HG02798 (cell line): ENCODE results near the gene USP24.

Experiments used
- ATAC-seq: cut with Tn5 transposase; IDR thresholded peaks from one replicate; pipeline ENCODE4 v1.9.1; 2021; ENCODE audit warnings: mild to moderate bottlenecking; ENCODE audit not compliant: unreplicated experiment, poor library complexity

Gene USP24

GRCh38 chr1:55168353-55168752 lies 46.8 kb downstream of the USP24 start:
- ATAC-seq: no peak

GRCh38 chr1:55167224-55167871 lies 47.8 kb downstream of the USP24 start:
- ATAC-seq: no peak

GRCh38 chr1:55164906-55165305 lies 50.3 kb downstream of the USP24 start:
- no peak for ATAC-seq

- no peak for ATAC-seq
These were observed 55.6 kb downstream of the USP24 start for GRCh38 chr1:55159571-55159970.

- no peak for ATAC-seq
These were observed 58.6 kb downstream of the USP24 start for GRCh38 chr1:55156608-55157007.

GRCh38 chr1:55156093-55156492 lies 59.1 kb downstream of the USP24 start:
- no peak for ATAC-seq

- no peak for ATAC-seq
These were observed 59.6 kb downstream of the USP24 start for GRCh38 chr1:55155522-55155921.

- no peak for ATAC-seq
These were observed 60.5 kb downstream of the USP24 start for GRCh38 chr1:55154616-55155015.

GRCh38 chr1:55153031-55153430 lies 62.1 kb downstream of the USP24 start:
- no peak for ATAC-seq

- no peak for ATAC-seq
These were observed 64.1 kb downstream of the USP24 start for GRCh38 chr1:55150880-55151588.

- no peak for ATAC-seq
These were observed 66.5 kb downstream of the USP24 start for GRCh38 chr1:55148676-55149075.

- ATAC-seq: no peak
These were observed 67.6 kb downstream of the USP24 start for GRCh38 chr1:55147524-55147923.

GRCh38 chr1:55146781-55147180 lies 68.4 kb downstream of the USP24 start:
- ATAC-seq: no peak

- no peak for ATAC-seq
These were observed 70.3 kb downstream of the USP24 start for GRCh38 chr1:55144886-55145285.

- no peak for ATAC-seq
These were observed 71.5 kb downstream of the USP24 start for GRCh38 chr1:55143684-55144083.

- no peak for ATAC-seq
These were observed 73.8 kb downstream of the USP24 start for GRCh38 chr1:55141295-55141893.

GRCh38 chr1:55140546-55140983 lies 74.6 kb downstream of the USP24 start:
- ATAC-seq: peak; percentile 82

- no peak for ATAC-seq
These were observed 75.0 kb downstream of the USP24 start for GRCh38 chr1:55140137-55140536.

- ATAC-seq: no peak
These were observed 76.3 kb downstream of the USP24 start for GRCh38 chr1:55138823-55139222.

GRCh38 chr1:55134152-55134808 lies 80.9 kb downstream of the USP24 start:
- no peak for ATAC-seq

- no peak for ATAC-seq
These were observed 83.4 kb downstream of the USP24 start for GRCh38 chr1:55131801-55132200.
